Endodermal cell (in vitro differentiated cells): ENCODE data around the gene ZNF689. TPM values are rescaled to one million over a fixed set of nuclear protein-coding genes. Genes with fewer than 3 reads are reported as not detected.

Experiments
- DNase-seq: peaks from one replicate; pipeline ENCODE4 v3.0.0-alpha.2; 2017
- H3K27ac ChIP-seq: 2 replicates; pipeline ENCODE4 v1.5.1; 2013; ENCODE audit warnings: mild to moderate bottlenecking, low read depth, low read length, moderate library complexity
- H3K27me3 ChIP-seq: 2 replicates; pipeline ENCODE4 v1.6.1; 2013; ENCODE audit warnings: mild to moderate bottlenecking, low read length, moderate library complexity; ENCODE audit not compliant: insufficient read depth, control insufficient read depth, poor library complexity, severe bottlenecking
- H3K36me3 ChIP-seq: 2 replicates; pipeline ENCODE4 v1.7.0; 2013; ENCODE audit warnings: mild to moderate bottlenecking, low read length, moderate library complexity; ENCODE audit not compliant: control insufficient read depth, insufficient read depth
- H3K4me1 ChIP-seq: one replicate; pipeline ENCODE4 v1.7.0; 2013; ENCODE audit warnings: low read length; ENCODE audit not compliant: control insufficient read depth, insufficient read depth
- H3K4me3 ChIP-seq: 2 replicates; pipeline ENCODE4 v1.5.1; 2013; ENCODE audit warnings: mild to moderate bottlenecking, low read length, moderate library complexity
- H3K9ac ChIP-seq: 2 replicates; pipeline ENCODE4 v1.6.1; 2013; ENCODE audit warnings: mild to moderate bottlenecking, low read length, moderate library complexity; ENCODE audit not compliant: poor library complexity, severe bottlenecking; ENCODE audit errors: extremely low read depth
- H3K9me3 ChIP-seq: 2 replicates; pipeline ENCODE4 v1.6.1; 2013; ENCODE audit warnings: mild to moderate bottlenecking, low read length, moderate library complexity; ENCODE audit not compliant: control insufficient read depth
- H3K27ac Mint-ChIP-seq: 2 replicates; pipeline ENCODE4 v1.8.0; 2020; ENCODE audit warnings: mixed read lengths
- H3K27me3 Mint-ChIP-seq: 2 replicates; pipeline ENCODE4 v1.8.0; 2021; ENCODE audit warnings: mild to moderate bottlenecking, mixed read lengths; ENCODE audit not compliant: insufficient read depth
- H3K36me3 Mint-ChIP-seq: 2 replicates; pipeline ENCODE4 v1.8.0; 2020; ENCODE audit warnings: low read depth, mixed read lengths
- H3K4me1 Mint-ChIP-seq: 2 replicates; pipeline ENCODE4 v1.8.0; 2020; ENCODE audit warnings: mixed read lengths
- H3K4me3 Mint-ChIP-seq: 2 replicates; pipeline ENCODE4 v1.8.0; 2020; ENCODE audit warnings: mild to moderate bottlenecking, moderate library complexity, mixed read lengths
- H3K9me3 Mint-ChIP-seq: 2 replicates; pipeline ENCODE4 v1.8.0; 2020; ENCODE audit warnings: mild to moderate bottlenecking, mixed read lengths
- CTCF ChIP-seq: fragments of 200-600 bp; sonication (generic); conservative IDR thresholded peaks from 2 replicates; pipeline ENCODE4 v1.5.0; 2021; ENCODE audit warnings: antibody characterized with exemption, mild to moderate bottlenecking
- WGBS, 2 experiments: methylation state at CpG; one replicate each; pipeline versions ENCODE4 v1.1.5 to v1.1.7; 2013; ENCODE audit warnings: missing lambda C conversion rate in 2 of 2, mixed read lengths in 1 of 2; ENCODE audit not compliant: insufficient coverage in 1 of 2, insufficient read length in 1 of 2; 5-methylcytosine and 5-hydroxymethylcytosine counted together
- total RNA-seq, 2 donors: library from RNA; stranded (reverse); fragmentation: NEBNext Ultra II Directional in 1 of 2; extraction: Animal tissue kit (Norgen Biotek cat#: 25700) in 1 of 2; gene quantifications; 2 replicates in 1 of 2; 3 replicates in 1 of 2; pipeline ENCODE4 v1.2.1, GENCODE V29; 2021

Gene ZNF689
- total RNA-seq, 2 donors from 2014 or later = 13.0 to 15.8 TPM

DNA sequence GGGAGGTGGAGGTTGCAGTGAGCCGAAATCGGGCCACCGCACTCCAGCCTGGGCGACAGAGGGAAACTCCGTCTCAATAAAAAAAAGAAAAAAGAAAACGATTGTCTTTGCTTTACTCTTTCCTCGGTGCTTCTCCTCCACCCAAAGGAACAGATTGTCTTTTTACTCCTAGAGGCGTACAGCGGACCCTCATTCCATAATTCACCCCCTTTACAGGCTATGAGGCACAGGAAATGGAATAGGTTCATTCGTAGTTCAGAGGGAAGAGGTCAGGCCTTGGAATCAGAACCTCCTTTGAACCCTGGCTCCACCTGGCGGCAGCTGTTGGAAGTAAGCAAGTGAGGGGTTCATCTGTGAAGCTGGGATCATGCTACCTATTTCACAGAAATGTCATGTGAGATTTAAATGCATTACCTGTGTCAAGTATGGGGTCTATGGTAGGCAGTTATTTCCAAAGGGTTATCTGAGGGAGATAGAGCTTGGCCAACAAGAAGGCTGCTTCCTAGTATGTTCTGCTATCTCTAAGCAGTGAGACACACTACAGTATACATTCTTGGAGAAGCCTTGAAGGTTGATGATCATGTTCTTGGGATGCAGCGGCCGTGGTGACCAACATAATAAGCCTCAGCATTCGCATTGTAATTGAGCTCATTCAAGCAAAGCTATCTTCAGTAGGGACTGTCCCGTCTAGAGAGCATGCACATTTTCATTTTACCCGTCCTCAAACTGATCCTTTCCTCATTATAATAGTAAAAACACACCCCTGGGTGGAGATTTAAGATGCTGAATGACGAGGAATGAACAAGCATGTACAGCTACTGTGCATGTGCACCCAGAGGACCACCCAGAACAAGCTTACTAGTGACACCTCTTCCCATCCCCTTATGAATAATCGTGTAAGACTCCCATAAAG lies 18.7 kb upstream of the ZNF689 start:
- WGBS, 2 experiments = 57 to 65% methylated on average over 8 to 16 of the region's 18 CpGs
- no peak overlapping the region for H3K27ac ChIP-seq

GRCh38 chr16:30626236-30626635 lies 16.0 kb upstream of the ZNF689 start:
- H3K36me3 ChIP-seq = no peaks in the 10 kb centered on the region
- 93 to 95% methylated on average over 7 to 9 of the region's 9 CpGs for WGBS, 2 experiments
- no peak overlapping the region for H3K4me3 Mint-ChIP-seq
- no peaks in the 10 kb centered on the region for H3K9me3 ChIP-seq
- H3K4me1 Mint-ChIP-seq = no peaks in the 10 kb centered on the region
- no peak for TF ChIP-seq CTCF
- H3K27me3 ChIP-seq = peaks cover 13% of the 10 kb centered on the region
- no peak overlapping the region for H3K27ac ChIP-seq
- H3K4me1 ChIP-seq = no peaks in the 10 kb centered on the region
- H3K27me3 Mint-ChIP-seq = peaks cover 37% of the 10 kb centered on the region
- H3K36me3 Mint-ChIP-seq = no peaks in the 10 kb centered on the region
- peaks cover 5% of the 10 kb centered on the region for H3K9me3 Mint-ChIP-seq
- H3K4me3 ChIP-seq = no peak overlapping the region
- no peak overlapping the region for H3K9ac ChIP-seq
- DNase-seq = no peak
- H3K27ac Mint-ChIP-seq = no peak overlapping the region

More for the DNA sequence above, 18.7 kb upstream of the ZNF689 start:
- TF ChIP-seq CTCF = peak; percentile 92
- Histone ChIP-seq H3K4me3 (no peak overlapping the region), H3K27me3 (peaks cover 5% of the 10 kb centered on the region), H3K36me3 (no peaks in the 10 kb centered on the region), H3K9me3 (no peaks in the 10 kb centered on the region), H3K9ac (no peak overlapping the region), H3K4me1 (no peaks in the 10 kb centered on the region)
- Mint-ChIP-seq H3K4me1 (no peaks in the 10 kb centered on the region), H3K4me3 (no peak overlapping the region), H3K9me3 (peaks cover 2% of the 10 kb centered on the region), H3K36me3 (no peaks in the 10 kb centered on the region), H3K27me3 (peaks cover 16% of the 10 kb centered on the region), H3K27ac (no peak overlapping the region)
- DNase-seq = peak; percentile 96

DNA sequence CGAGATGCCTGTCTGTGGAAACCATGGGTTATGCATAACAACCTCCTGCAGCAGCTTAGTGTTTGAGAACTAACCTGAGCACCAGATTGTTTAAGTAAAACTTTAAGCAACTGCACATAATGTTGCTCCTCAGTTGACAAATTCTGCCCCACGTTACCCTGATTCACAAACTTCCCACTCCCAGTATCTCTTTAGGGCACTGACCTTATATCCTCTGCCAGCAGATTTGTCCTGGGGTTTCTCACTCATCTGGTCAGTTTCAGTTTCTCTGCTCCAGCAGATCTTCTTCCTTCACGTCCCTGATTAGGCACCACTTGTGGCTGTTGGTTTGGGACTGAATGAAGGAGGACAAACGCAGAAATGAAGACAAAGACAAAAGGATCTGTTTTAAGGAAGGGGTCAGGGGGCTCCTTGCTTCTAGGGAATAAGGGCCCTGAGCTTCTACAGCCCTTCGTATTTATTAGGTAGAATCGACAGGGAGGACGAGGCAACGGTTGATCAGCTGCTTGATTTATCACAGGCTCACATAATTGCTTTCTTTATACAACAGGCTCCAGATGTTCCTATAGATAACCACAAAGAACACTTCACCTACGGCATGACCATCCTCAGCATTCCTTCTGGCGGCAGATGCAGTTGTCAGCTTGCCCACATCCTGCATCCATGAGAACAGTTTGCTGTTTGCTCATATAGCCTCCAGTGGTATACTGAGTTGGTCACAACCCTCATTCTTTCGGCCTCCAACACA lies 13.5 kb upstream of the ZNF689 start:
- no peak overlapping the region for H3K4me3 ChIP-seq
- H3K27me3 ChIP-seq = peaks cover 22% of the 10 kb centered on the region
- H3K4me1 Mint-ChIP-seq = no peaks in the 10 kb centered on the region
- WGBS, 2 experiments = 91 to 92% methylated on average over 9 to 11 of the region's 11 CpGs
- DNase-seq = no peak
- no peak overlapping the region for H3K4me3 Mint-ChIP-seq
- peaks cover 8% of the 10 kb centered on the region for H3K9me3 Mint-ChIP-seq
- no peaks in the 10 kb centered on the region for H3K4me1 ChIP-seq
- no peak for TF ChIP-seq CTCF
- no peak overlapping the region for H3K27ac Mint-ChIP-seq
- H3K9me3 ChIP-seq = no peaks in the 10 kb centered on the region
- H3K9ac ChIP-seq = no peak overlapping the region
- H3K36me3 Mint-ChIP-seq = no peaks in the 10 kb centered on the region
- no peaks in the 10 kb centered on the region for H3K36me3 ChIP-seq
- no peak overlapping the region for H3K27ac ChIP-seq
- peaks cover 38% of the 10 kb centered on the region for H3K27me3 Mint-ChIP-seq
